NT2/D1 (cell line): Measurements from ENCODE around the gene MT1A.

Experiments
- SUZ12 ChIP-seq: IDR thresholded peaks from 2 replicates; pipeline ENCODE4 v1.6.1; 2011; ENCODE audit not compliant: insufficient read length, insufficient read depth; ENCODE audit errors: extremely low read depth
- ZNF274 ChIP-seq: IDR thresholded peaks from 2 replicates; pipeline ENCODE4 v1.6.1; 2011; ENCODE audit warnings: mild to moderate bottlenecking, low read depth, low read length

- TF ChIP-seq ZNF274 (no peak), SUZ12 (no peak)
Measured at GRCh38 chr16:56632848-56633365, 5.6 kb upstream of the MT1A start.
